Transverse colon (tissue), 4 donors: ENCODE measurements around the gene PRKCE. TPM values are rescaled to one million over a fixed set of nuclear protein-coding genes. Genes with fewer than 3 reads are reported as not detected.

Experiments
- DNase-seq: peaks from one replicate; pipeline ENCODE4 v3.0.0-alpha.2; 2019
- H3K27ac ChIP-seq, 4 donors: fragments of 200-600 bp; sonication (generic); 2 replicates each; pipeline ENCODE4 v1.5.1; 2016 to 2018; ENCODE audit warnings: inconsistent platforms in 4 of 4
- H3K27me3 ChIP-seq: fragments of 200-600 bp; sonication (generic); 2 replicates; pipeline ENCODE4 v1.5.1; 2017; ENCODE audit warnings: inconsistent platforms
- H3K36me3 ChIP-seq, 4 donors: fragments of 200-600 bp; sonication (generic); 2 replicates each; pipeline ENCODE4 v1.5.1; 2017 to 2019; ENCODE audit warnings: inconsistent platforms in 4 of 4
- H3K4me1 ChIP-seq, 4 donors: fragments of 200-600 bp; sonication (generic); 2 replicates each; pipeline ENCODE4 v1.5.1; 2017 to 2020; ENCODE audit warnings: inconsistent platforms in 4 of 4
- H3K4me3 ChIP-seq, 4 donors: fragments of 200-600 bp; sonication (generic); 1 replicate in 1 of 4; 2 replicates in 3 of 4; pipeline versions ENCODE4 v1.5.1 to v1.6.1; 2017 to 2019; ENCODE audit warnings: inconsistent platforms in 4 of 4
- H3K9me3 ChIP-seq, 2 donors: fragments of 200-600 bp; sonication (generic); 2 replicates each; pipeline ENCODE4 v1.5.1; 2017 to 2019; ENCODE audit warnings: inconsistent platforms in 2 of 2
- EP300 ChIP-seq: sonication (generic); formaldehyde crosslinking; IDR thresholded peaks from one replicate; pipeline ENCODE4 v1.6.1; 2017; ENCODE audit warnings: antibody characterized with exemption, low read depth
- POLR2A ChIP-seq: fragments of 450-650 bp; IDR thresholded peaks from one replicate; pipeline ENCODE4 v1.6.1; 2016; ENCODE audit warnings: antibody characterized with exemption, mild to moderate bottlenecking, moderate library complexity
- POLR2AphosphoS5 ChIP-seq, 3 donors: sonication (generic); formaldehyde crosslinking; IDR thresholded peaks; one replicate each; pipeline ENCODE4 v1.6.1; 2016; ENCODE audit warnings: antibody characterized with exemption in 3 of 3
- WGBS, 2 donors: methylation state at CpG; one replicate each; pipeline ENCODE4 v1.1.5; 2018; ENCODE audit warnings: low coverage in 1 of 2; 5-methylcytosine and 5-hydroxymethylcytosine counted together
- in situ Hi-C, 4 donors: fragments of 200-750 bp; cut with MboI; loops; one replicate each; pipeline versions ENCODE4 v1.15.0 to v1.15.1; 2017; ENCODE audit warnings: low sequenced_read_pairs in 3 of 4, low pct_ligation_motif_present in 1 of 4, low pct_unique_long_range_greater_than_20kb in 1 of 4
- intact Hi-C: fragments of 100-400 bp; cut with DNase I; formaldehyde crosslinking; loops from one replicate; pipeline ENCODE4 v1.15.1; 2023; ENCODE audit warnings: low total_unique reads
- total RNA-seq, 4 donors: library from RNA; depleted of rRNA; stranded (reverse); fragments of >200 nt; gene quantifications; one replicate each; pipeline ENCODE4 v1.1.0, GENCODE V29; 2016
- TF ChIP-seq, protein P1 (sequence below), 5 experiments: fragments of 200-600 bp in 3 of 5; fragments of 450-650 bp in 2 of 5; sonication (generic) in 3 of 5; IDR thresholded peaks; 1 replicate in 2 of 5; 2 replicates in 3 of 5; pipeline ENCODE4 v1.5.1; 2016 to 2017; ENCODE audit warnings: antibody characterized with exemption in 5 of 5, inconsistent platforms in 3 of 5, mild to moderate bottlenecking in 2 of 5, moderate library complexity in 1 of 5

PRKCE gene
- total RNA-seq, 4 donors from 2014 or later, result 8.6 to 20.6 (median 11.3) TPM

DNA sequence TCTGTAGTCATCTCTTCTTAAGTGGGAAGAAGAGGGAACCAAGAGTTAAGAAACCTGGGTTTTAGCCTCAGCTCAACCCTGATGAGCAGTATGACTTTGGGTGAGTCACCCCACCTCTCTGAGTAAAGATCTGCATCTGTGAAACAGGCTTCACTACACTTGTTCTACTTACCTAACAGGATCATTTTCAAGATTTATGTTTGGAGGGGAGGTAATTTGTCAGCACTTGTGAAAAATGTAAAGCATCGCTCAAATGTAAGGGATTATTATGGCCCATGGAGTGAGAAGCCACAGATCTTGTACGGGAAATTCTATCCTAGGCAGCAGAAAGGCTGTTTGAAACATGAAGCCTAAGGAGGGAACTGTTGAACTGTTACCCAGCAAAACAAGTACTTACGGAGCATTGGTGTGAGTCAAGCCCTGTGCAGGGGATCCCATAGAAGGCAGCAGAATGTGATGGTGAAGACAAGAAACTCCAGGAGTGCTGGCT is 160.6 kb downstream of the PRKCE start:
- no peak overlapping the region for H3K4me3 ChIP-seq
- no peak for DNase-seq
- intact Hi-C loops (no loop called here), in situ Hi-C loops (no loop called here)
- no peaks in the 10 kb centered on the region for H3K9me3 ChIP-seq
- peak overlapping the region; percentile 62 to 82 (median 68) for H3K27ac ChIP-seq
- H3K4me1 ChIP-seq, result peaks cover 3 to 38% (median 13%) of the 10 kb centered on the region in 4 donors
- H3K36me3 ChIP-seq, result no peaks in the 10 kb centered on the region
- TF ChIP-seq POLR2AphosphoS5 (IDR thresholded peaks at IDR 0.05), result peak in 2 of 3 donors; percentile 37 to 41
- TF ChIP-seq, protein P1, sequence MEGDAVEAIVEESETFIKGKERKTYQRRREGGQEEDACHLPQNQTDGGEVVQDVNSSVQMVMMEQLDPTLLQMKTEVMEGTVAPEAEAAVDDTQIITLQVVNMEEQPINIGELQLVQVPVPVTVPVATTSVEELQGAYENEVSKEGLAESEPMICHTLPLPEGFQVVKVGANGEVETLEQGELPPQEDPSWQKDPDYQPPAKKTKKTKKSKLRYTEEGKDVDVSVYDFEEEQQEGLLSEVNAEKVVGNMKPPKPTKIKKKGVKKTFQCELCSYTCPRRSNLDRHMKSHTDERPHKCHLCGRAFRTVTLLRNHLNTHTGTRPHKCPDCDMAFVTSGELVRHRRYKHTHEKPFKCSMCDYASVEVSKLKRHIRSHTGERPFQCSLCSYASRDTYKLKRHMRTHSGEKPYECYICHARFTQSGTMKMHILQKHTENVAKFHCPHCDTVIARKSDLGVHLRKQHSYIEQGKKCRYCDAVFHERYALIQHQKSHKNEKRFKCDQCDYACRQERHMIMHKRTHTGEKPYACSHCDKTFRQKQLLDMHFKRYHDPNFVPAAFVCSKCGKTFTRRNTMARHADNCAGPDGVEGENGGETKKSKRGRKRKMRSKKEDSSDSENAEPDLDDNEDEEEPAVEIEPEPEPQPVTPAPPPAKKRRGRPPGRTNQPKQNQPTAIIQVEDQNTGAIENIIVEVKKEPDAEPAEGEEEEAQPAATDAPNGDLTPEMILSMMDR (IDR thresholded peaks at IDR 0.05), result no peak
- peak; percentile 2 for TF ChIP-seq EP300
- no peak for TF ChIP-seq POLR2A
- H3K27me3 ChIP-seq, result no peaks in the 10 kb centered on the region
- WGBS, 2 donors, result 83 to 86% methylated on average over 3 of the region's 3 CpGs

DNA sequence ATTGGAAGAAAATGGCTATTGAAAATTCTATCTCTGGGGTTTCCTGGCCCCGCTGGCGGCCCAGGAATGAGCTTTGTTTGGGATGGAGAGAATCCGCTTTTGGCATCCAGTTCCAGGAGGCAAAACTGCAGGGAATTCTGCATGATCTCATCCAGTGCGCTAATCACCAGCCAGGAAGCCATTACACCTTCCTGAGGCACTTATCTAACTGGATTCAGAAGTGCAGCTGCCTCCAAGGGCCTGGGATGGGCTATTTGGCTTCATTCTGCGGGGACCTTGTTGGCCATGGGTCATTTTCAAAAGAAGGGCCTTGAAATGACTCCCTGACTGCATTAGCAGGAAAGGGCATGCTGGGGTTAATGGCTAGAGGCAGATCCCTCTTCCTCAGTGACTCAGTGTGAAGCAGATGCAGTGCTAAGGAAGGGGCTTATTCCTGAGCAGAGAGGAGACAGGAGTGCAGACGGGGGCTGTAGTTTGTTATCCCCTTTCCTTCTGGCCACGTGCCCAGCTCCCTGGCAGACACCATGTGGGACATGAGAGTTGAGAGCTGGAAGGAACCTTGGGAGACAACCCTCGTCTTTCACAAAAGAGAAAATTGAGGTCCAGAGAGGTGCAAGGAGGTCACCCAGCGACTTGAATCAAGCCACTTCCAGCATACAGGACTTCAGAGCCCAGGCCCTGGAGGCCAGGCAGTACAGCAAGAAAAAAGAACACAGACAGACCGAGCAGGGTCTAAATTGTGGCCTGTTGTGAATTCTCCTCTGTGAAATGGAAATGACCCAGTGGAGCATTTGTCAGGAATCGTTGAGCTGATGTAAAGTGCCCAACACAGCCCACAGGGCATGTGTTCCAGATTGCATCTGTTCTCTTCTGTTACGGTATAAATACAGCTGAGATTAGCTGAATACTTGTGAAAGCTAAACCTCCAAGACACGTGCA is 161.8 kb downstream of the PRKCE start:
- 54 to 67% methylated on average over 3 to 13 of the region's 13 CpGs for WGBS, 2 donors
- no peak overlapping the region for H3K4me3 ChIP-seq
- H3K9me3 ChIP-seq, result no peaks in the 10 kb centered on the region
- H3K27me3 ChIP-seq, result no peaks in the 10 kb centered on the region
- intact Hi-C loops, result no loop called here
- no peaks in the 10 kb centered on the region for H3K36me3 ChIP-seq
- no peak for DNase-seq
- TF ChIP-seq POLR2AphosphoS5 (IDR thresholded peaks at IDR 0.05) (peak in 1 of 3 donors; percentile 18), EP300 (no peak)
- in situ Hi-C loops, result no loop called here
- peaks cover 3 to 42% (median 13%) of the 10 kb centered on the region in 4 donors for H3K4me1 ChIP-seq
- peak overlapping the region; percentile 62 to 82 (median 68) for H3K27ac ChIP-seq

DNA sequence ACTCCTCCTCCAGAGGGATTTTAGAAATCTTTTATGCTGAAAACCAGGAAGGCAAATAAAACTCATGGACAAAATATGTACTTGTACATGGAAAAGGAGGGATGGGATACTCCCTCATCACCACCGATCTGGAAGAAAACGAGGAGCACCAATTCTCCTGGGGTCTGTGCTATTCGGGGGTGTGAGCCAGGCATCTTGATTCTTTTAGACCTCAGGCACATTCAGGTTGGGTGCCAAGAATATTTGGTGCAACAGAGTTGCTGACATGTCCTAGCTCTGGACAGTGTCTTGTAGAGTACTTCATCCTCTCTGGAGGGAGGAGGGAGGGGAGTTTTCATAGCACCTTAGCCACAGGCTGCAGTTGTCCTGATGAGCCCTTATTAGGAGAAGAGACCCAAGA is 163.0 kb downstream of the PRKCE start:
- Histone ChIP-seq H3K36me3 (no peaks in the 10 kb centered on the region), H3K9me3 (no peaks in the 10 kb centered on the region), H3K4me3 (no peak overlapping the region), H3K27me3 (no peaks in the 10 kb centered on the region), H3K4me1 (peaks cover 3 to 44% (median 15%) of the 10 kb centered on the region in 4 donors), H3K27ac (peak overlapping the region; percentile 62 to 82 (median 68))
- no peak for DNase-seq
- 79% methylated on average over 3 of the region's 3 CpGs; no CpG with 5 or more reads in 1 of the 2 donors for WGBS, 2 donors
- in situ Hi-C loops (no loop called here), intact Hi-C loops (no loop called here)
- TF ChIP-seq, protein P1 (IDR thresholded peaks at IDR 0.05), result no peak
- TF ChIP-seq EP300 (peak; percentile 46), POLR2AphosphoS5 (IDR thresholded peaks at IDR 0.05) (peak; percentile 66 to 85 (median 68))

DNA sequence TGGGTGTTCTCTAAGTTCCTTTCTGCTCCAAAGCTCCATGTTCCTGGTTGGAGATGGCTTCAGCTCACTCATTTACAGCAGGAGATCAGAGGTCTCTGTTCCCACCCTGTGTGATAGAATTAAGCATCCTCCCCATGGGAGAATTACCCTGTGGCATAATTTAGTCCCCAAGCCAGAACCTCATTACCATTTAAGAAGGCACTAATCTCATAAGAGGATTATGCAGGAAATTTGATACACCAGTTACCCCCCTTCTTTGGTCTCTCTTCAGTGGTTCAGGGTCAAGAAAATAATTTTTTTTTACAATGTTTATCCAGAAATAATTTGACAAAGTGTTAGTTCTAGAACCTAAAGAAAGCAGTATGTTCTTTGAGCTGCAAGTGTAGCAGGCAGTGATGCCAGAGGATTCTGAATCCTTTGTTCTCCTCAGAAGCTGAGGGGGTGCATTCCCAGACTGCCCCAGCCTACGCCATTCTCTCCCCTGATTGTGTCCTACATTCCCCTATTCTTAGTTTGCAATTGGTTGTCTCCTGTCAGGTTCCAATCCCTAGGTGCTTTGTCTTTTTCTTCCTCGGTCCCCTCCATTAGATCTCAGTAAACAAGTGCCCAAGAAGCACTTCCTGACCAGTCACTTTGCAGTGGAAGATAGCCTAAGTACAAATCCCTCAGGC is 163.6 kb downstream of the PRKCE start:
- peaks cover 3 to 44% (median 15%) of the 10 kb centered on the region in 4 donors for H3K4me1 ChIP-seq
- no peaks in the 10 kb centered on the region for H3K9me3 ChIP-seq
- no peak overlapping the region for H3K4me3 ChIP-seq
- H3K27ac ChIP-seq, result peak overlapping the region; percentile 25 to 82 (median 66)
- no peak for DNase-seq
- 60 to 78% methylated on average over 1 to 2 of the region's 2 CpGs for WGBS, 2 donors
- intact Hi-C loops, result loop anchor here (5.0 kb wide), 1 partner anchor 497 kb away; no protein-coding TSS in a partner anchor
- no peaks in the 10 kb centered on the region for H3K36me3 ChIP-seq
- in situ Hi-C loops, result no loop called here
- TF ChIP-seq POLR2A (no peak), POLR2AphosphoS5 (IDR thresholded peaks at IDR 0.05) (no peak), EP300 (no peak)
- no peaks in the 10 kb centered on the region for H3K27me3 ChIP-seq
